Measurements from ENCODE around the gene BCKDHA.

Gene BCKDHA

DNA sequence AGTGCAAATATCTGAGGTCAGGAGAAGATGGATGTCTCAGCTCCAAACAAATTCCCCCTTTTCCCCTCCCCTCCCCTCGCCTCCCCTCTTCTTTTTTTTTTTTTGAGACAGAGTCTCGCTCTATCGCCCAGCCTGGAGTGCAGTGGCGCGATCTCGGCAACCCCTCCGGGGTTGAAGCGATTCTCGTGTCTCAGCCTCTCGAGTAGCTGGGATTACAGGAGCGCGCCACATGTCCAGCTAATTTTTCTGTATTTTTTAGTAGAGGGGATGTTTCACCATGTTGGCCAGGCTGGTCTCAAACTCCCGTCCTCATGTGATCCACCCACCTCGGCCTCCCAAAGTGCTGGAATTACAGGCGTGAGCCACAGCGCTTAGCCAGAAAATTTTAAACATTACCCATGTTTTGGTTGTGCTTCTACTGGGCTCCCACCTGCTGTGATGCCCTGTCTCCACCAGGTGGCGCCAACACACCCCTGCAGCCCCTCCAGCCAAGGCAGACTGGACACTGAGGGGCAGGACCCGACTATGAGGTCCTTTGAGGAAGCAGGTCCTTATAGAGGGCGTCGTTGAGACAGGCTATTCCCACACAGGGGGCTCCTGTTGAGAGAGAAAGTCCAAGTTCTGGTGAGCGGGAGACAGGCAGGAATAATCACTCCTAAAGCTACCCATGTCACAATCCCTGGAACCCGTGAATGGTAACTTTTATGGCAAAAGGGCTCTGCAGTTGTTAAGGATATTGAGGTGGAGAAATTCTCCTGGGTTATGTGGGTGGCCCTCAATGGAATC, 51.7 kb downstream of the BCKDHA start:
- TF ChIP-seq, protein P1, sequence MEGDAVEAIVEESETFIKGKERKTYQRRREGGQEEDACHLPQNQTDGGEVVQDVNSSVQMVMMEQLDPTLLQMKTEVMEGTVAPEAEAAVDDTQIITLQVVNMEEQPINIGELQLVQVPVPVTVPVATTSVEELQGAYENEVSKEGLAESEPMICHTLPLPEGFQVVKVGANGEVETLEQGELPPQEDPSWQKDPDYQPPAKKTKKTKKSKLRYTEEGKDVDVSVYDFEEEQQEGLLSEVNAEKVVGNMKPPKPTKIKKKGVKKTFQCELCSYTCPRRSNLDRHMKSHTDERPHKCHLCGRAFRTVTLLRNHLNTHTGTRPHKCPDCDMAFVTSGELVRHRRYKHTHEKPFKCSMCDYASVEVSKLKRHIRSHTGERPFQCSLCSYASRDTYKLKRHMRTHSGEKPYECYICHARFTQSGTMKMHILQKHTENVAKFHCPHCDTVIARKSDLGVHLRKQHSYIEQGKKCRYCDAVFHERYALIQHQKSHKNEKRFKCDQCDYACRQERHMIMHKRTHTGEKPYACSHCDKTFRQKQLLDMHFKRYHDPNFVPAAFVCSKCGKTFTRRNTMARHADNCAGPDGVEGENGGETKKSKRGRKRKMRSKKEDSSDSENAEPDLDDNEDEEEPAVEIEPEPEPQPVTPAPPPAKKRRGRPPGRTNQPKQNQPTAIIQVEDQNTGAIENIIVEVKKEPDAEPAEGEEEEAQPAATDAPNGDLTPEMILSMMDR (IDR thresholded peaks at IDR 0.05; ENCODE audit: poor library complexity, severe bottlenecking), result peak; percentile 96
- Histone ChIP-seq H3K36me3 (ENCODE audit: low read depth) (no peaks in the 10 kb centered on the region), H3K27ac (ENCODE audit: poor library complexity, severe bottlenecking) (no peak overlapping the region), H3K4me1 (ENCODE audit: insufficient read depth, poor library complexity, severe bottlenecking) (no peaks in the 10 kb centered on the region), H3K4me3 (ENCODE audit: severe bottlenecking) (no peak overlapping the region), H3K27me3 (ENCODE audit: insufficient read depth, poor library complexity, severe bottlenecking) (no peaks in the 10 kb centered on the region), H3K9me3 (ENCODE audit: severe bottlenecking) (no peaks in the 10 kb centered on the region)
- DNase-seq (ENCODE audit: low spot score) (no peak), ATAC-seq (ENCODE audit: low read depth) (peak; percentile 90)

DNA sequence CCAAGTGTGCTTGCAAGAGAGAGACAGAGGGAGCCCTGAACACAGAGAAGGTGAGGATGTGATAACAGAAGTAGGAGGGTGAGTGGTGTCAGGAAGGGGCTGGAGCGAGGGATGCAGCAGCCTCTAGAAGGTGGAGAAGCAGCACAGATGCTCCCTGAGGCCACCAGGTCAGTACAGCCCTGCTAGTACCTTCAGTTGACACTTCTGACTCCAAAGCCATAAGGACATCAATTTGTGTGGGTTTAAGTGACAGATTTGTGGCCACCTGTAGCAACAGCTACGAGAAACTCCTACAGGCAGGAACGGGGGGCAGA, 52.2 kb downstream of the BCKDHA start:
- DNase-seq (ENCODE audit: low spot score) (no peak), ATAC-seq (ENCODE audit: low read depth) (peak; percentile 22; the same call in 1 of the 3 replicates)
- H3K27me3 ChIP-seq (ENCODE audit: insufficient read depth, poor library complexity, severe bottlenecking), result no peaks in the 10 kb centered on the region
- H3K36me3 ChIP-seq (ENCODE audit: low read depth), result no peaks in the 10 kb centered on the region
- no peaks in the 10 kb centered on the region for H3K4me1 ChIP-seq (ENCODE audit: insufficient read depth, poor library complexity, severe bottlenecking)
- H3K9me3 ChIP-seq (ENCODE audit: severe bottlenecking), result no peaks in the 10 kb centered on the region
- TF ChIP-seq, protein P1 (IDR thresholded peaks at IDR 0.05; ENCODE audit: poor library complexity, severe bottlenecking), result no peak
- H3K4me3 ChIP-seq (ENCODE audit: severe bottlenecking), result no peak overlapping the region
- no peak overlapping the region for H3K27ac ChIP-seq (ENCODE audit: poor library complexity, severe bottlenecking)

DNA sequence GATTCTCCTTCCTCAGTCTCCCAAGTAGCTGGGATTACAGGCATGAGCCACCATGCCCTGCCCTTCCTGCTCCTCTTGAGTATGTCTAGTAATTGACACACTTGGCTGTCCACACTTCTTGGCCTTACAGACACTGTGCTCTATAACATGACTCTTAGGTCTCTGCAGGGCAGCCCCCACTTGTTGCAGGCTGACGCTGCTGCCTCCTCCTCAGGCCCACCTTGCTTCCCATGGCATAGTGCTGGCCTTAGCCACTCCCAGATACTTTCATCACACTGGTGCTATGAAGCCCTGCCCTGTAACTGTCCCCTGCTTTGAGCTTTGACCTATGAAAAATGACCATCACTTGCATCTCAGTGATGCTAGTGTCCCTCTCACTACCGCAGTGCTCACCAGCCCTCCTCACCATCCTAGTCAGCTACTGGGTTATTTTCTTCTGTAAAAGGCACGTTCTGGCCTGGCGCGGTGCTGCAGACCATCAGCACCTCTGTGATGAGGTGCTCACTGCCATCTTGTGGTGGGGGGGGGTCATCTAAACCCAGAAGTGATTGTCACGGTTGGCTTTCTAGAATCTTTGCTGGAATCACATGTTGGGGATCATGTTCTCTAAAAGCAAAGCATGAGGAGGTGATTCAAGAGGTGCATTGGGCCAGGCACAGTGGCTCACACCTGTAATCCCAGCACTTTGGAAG, 55.1 kb downstream of the BCKDHA start:
- H3K36me3 ChIP-seq (ENCODE audit: low read depth), result no peaks in the 10 kb centered on the region
- TF ChIP-seq, protein P1 (IDR thresholded peaks at IDR 0.05; ENCODE audit: poor library complexity, severe bottlenecking), result no peak
- H3K4me1 ChIP-seq (ENCODE audit: insufficient read depth, poor library complexity, severe bottlenecking), result no peaks in the 10 kb centered on the region
- no peaks in the 10 kb centered on the region for H3K9me3 ChIP-seq (ENCODE audit: severe bottlenecking)
- H3K4me3 ChIP-seq (ENCODE audit: severe bottlenecking), result no peak overlapping the region
- H3K27me3 ChIP-seq (ENCODE audit: insufficient read depth, poor library complexity, severe bottlenecking), result peaks cover 16% of the 10 kb centered on the region
- ATAC-seq (ENCODE audit: low read depth), result no peak
- H3K27ac ChIP-seq (ENCODE audit: poor library complexity, severe bottlenecking), result no peak overlapping the region
- DNase-seq (ENCODE audit: low spot score), result no peak

DNA sequence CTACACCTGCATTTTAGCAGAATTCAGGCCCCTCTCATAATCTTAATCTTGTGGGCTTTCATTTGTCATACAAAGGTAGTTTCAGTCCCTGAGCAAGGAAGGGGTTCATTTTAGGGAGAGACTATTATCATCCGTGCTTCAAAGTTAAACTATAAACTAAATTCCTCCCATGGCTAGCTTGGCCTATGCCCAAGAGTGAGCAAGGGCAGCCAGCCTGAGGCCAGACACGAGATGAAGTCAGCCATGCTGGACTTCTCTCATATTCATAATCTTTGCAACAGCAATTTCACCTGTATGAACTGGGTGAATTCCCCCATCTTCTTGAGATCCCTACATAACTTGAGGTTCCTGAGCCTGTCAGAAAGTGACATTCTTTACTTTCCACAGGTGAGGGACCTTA, 58.3 kb downstream of the BCKDHA start:
- no peak overlapping the region for H3K27ac ChIP-seq (ENCODE audit: poor library complexity, severe bottlenecking)

More for the DNA sequence above, 58.3 kb downstream of the BCKDHA start:
- H3K9me3 ChIP-seq (ENCODE audit: severe bottlenecking), result no peaks in the 10 kb centered on the region
- no peaks in the 10 kb centered on the region for H3K4me1 ChIP-seq (ENCODE audit: insufficient read depth, poor library complexity, severe bottlenecking)
- H3K27me3 ChIP-seq (ENCODE audit: insufficient read depth, poor library complexity, severe bottlenecking), result peaks cover 36% of the 10 kb centered on the region
- TF ChIP-seq, protein P1 (IDR thresholded peaks at IDR 0.05; ENCODE audit: poor library complexity, severe bottlenecking), result no peak
- H3K36me3 ChIP-seq (ENCODE audit: low read depth), result no peaks in the 10 kb centered on the region
- ATAC-seq (ENCODE audit: low read depth) (no peak), DNase-seq (ENCODE audit: low spot score) (no peak)
- no peak overlapping the region for H3K4me3 ChIP-seq (ENCODE audit: severe bottlenecking)
